ENCODE data around the gene DDX6.
"Not testable (repeated sequence)": the region's sequence is repeated elsewhere in the genome, so short reads cannot be mapped to it uniquely, and the experiment has no call there.

DDX6 gene

GRCh38 chr11:118740892-118741291 is 50.1 kb downstream of the DDX6 start:
- no peak overlapping the region for H3K4me3 ChIP-seq (ENCODE audit: low read depth, low read length)
- DNase-seq (ENCODE audit: low read depth): no peak

GRCh38 chr11:118735203-118735602 is 55.8 kb downstream of the DDX6 start:
- TF ChIP-seq CTCF (IDR thresholded peaks at IDR 0.05; ENCODE audit: insufficient read depth, low read depth, low read length, missing control alignments): no peak
- DNase-seq (ENCODE audit: low read depth): no peak
- H3K4me3 ChIP-seq (ENCODE audit: low read depth, low read length): no peak overlapping the region

More at GRCh38 chr11:118740892-118741291, 50.1 kb downstream of the DDX6 start:
- no peak for TF ChIP-seq CTCF (IDR thresholded peaks at IDR 0.05; ENCODE audit: insufficient read depth, low read depth, low read length, missing control alignments)

- TF ChIP-seq CTCF (IDR thresholded peaks at IDR 0.05; ENCODE audit: insufficient read depth, low read depth, low read length, missing control alignments): no peak
These were observed 56.9 kb downstream of the DDX6 start for GRCh38 chr11:118734031-118734430.

GRCh38 chr11:118729753-118730152 is 61.2 kb downstream of the DDX6 start:
- not testable (repeated sequence) for H3K4me3 ChIP-seq (ENCODE audit: low read depth, low read length); DNase-seq (ENCODE audit: low read depth)

More at GRCh38 chr11:118734031-118734430, 56.9 kb downstream of the DDX6 start:
- H3K4me3 ChIP-seq (ENCODE audit: low read depth, low read length): no peak overlapping the region
- no peak for DNase-seq (ENCODE audit: low read depth)

GRCh38 chr11:118728112-118728511 is 62.9 kb downstream of the DDX6 start:
- DNase-seq (ENCODE audit: low read depth); H3K4me3 ChIP-seq (ENCODE audit: low read depth, low read length): not testable (repeated sequence)

GRCh38 chr11:118727721-118728066 is 63.3 kb downstream of the DDX6 start:
- not testable (repeated sequence) for H3K4me3 ChIP-seq (ENCODE audit: low read depth, low read length); DNase-seq (ENCODE audit: low read depth)

GRCh38 chr11:118727001-118727720 is 63.8 kb downstream of the DDX6 start:
- not testable (repeated sequence) for H3K4me3 ChIP-seq (ENCODE audit: low read depth, low read length); DNase-seq (ENCODE audit: low read depth)

- not testable (repeated sequence) for H3K4me3 ChIP-seq (ENCODE audit: low read depth, low read length); DNase-seq (ENCODE audit: low read depth)
These were observed 69.4 kb downstream of the DDX6 start for GRCh38 chr11:118721478-118722015.

- DNase-seq (ENCODE audit: low read depth); H3K4me3 ChIP-seq (ENCODE audit: low read depth, low read length): not testable (repeated sequence)
These were observed 70.2 kb downstream of the DDX6 start for GRCh38 chr11:118720740-118721139.

- H3K4me3 ChIP-seq (ENCODE audit: low read depth, low read length); DNase-seq (ENCODE audit: low read depth): not testable (repeated sequence)
These were observed 70.9 kb downstream of the DDX6 start for GRCh38 chr11:118720078-118720477.

- H3K4me3 ChIP-seq (ENCODE audit: low read depth, low read length); DNase-seq (ENCODE audit: low read depth): not testable (repeated sequence)
These were observed 72.4 kb downstream of the DDX6 start for GRCh38 chr11:118718562-118718961.

GRCh38 chr11:118717733-118718132 is 73.2 kb downstream of the DDX6 start:
- not testable (repeated sequence) for DNase-seq (ENCODE audit: low read depth); H3K4me3 ChIP-seq (ENCODE audit: low read depth, low read length)

GRCh38 chr11:118717221-118717620 is 73.7 kb downstream of the DDX6 start:
- H3K4me3 ChIP-seq (ENCODE audit: low read depth, low read length); DNase-seq (ENCODE audit: low read depth): not testable (repeated sequence)

Data from GM12865 (cell line).